Right lobe of liver (tissue), 4 donors: ENCODE results near the gene PRICKLE1.

Source experiments
- POLR2A ChIP-seq: fragments of 450-650 bp; IDR thresholded peaks from one replicate; pipeline ENCODE4 v1.6.1; 2017; ENCODE audit warnings: antibody characterized with exemption, mild to moderate bottlenecking
- TF ChIP-seq, protein P1 (sequence below), 4 donors: fragments of 200-600 bp in 3 of 4; fragments of 450-650 bp in 1 of 4; IDR thresholded peaks; one replicate each; pipeline versions ENCODE4 v1.5.1 to v1.8.0; 2016 to 2022; ENCODE audit warnings: antibody characterized with exemption in 4 of 4, mild to moderate bottlenecking in 2 of 4
- donor health status: DM: no; HTN: no; CAD: no.
- donor health status: DM: no; HTN: no; CAD: no.
- donor health status: DM: no; HTN: yes; CAD: no.

DNA sequence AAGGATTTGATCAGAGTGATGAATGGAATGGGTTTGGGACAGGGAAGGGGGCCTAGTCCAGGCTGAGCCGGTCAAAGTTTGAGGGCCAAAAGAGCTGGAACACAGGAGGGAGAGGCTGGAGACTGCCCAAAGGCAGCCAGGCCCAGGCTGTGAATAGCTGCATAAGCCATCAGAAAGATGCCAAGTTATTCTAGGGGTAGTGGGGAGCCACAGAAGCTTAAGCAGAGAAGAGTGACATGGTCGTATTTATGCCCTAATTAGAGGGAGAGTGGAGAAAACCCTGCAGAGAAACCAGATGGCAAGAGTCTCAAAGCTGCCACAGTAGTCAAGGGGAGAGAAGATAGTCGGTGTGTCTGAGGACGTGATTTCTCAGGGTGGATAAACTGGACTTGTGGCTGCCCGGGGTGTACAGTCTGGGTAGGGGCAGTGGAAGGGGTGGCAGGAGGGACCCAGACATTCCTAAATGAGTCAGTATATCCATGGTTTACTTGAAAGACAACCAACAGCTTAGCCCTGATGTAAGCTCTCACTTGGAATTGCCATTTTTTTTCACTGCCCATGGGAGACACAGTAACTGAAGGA is 99.2 kb downstream of the PRICKLE1 start:
- TF ChIP-seq, protein P1, sequence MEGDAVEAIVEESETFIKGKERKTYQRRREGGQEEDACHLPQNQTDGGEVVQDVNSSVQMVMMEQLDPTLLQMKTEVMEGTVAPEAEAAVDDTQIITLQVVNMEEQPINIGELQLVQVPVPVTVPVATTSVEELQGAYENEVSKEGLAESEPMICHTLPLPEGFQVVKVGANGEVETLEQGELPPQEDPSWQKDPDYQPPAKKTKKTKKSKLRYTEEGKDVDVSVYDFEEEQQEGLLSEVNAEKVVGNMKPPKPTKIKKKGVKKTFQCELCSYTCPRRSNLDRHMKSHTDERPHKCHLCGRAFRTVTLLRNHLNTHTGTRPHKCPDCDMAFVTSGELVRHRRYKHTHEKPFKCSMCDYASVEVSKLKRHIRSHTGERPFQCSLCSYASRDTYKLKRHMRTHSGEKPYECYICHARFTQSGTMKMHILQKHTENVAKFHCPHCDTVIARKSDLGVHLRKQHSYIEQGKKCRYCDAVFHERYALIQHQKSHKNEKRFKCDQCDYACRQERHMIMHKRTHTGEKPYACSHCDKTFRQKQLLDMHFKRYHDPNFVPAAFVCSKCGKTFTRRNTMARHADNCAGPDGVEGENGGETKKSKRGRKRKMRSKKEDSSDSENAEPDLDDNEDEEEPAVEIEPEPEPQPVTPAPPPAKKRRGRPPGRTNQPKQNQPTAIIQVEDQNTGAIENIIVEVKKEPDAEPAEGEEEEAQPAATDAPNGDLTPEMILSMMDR (IDR thresholded peaks at IDR 0.05): no peak
- no peak for TF ChIP-seq POLR2A
